Endothelial cell of umbilical vein (primary cell): ENCODE data around the gene CAMSAP3.

Experiments used
- EZH2 ChIP-seq: IDR thresholded peaks from 2 replicates; pipeline ENCODE4 v1.6.1; 2012; ENCODE audit warnings: borderline replicate concordance, low read depth, mild to moderate bottlenecking, moderate library complexity, low read length, inconsistent platforms; ENCODE audit not compliant: severe bottlenecking
- JUN ChIP-seq: IDR thresholded peaks from 2 replicates; pipeline ENCODE4 v1.6.1; 2011; ENCODE audit warnings: borderline replicate concordance, low read depth; ENCODE audit not compliant: insufficient read length, insufficient read depth
- POLR2A ChIP-seq: IDR thresholded peaks from 2 replicates; pipeline ENCODE4 v1.6.1; 2012; ENCODE audit warnings: low read depth, mild to moderate bottlenecking, control low read depth, low read length
- TF ChIP-seq, protein P1 (sequence below), 2 donors: IDR thresholded peaks; 1 replicate in 1 of 2; 2 replicates in 1 of 2; pipeline ENCODE4 v1.5.1; 2011; ENCODE audit warnings: low read length in 2 of 2, mild to moderate bottlenecking in 2 of 2, moderate library complexity in 2 of 2, control low read depth in 1 of 2, inconsistent platforms in 1 of 2, low read depth in 1 of 2; ENCODE audit not compliant: insufficient read depth in 1 of 2; ENCODE audit errors: extremely low read depth in 1 of 2
- TF ChIP-seq, protein P2 (sequence below): IDR thresholded peaks from 2 replicates; pipeline ENCODE4 v1.6.1; 2011; ENCODE audit not compliant: insufficient read depth, insufficient read length

- TF ChIP-seq, protein P1, sequence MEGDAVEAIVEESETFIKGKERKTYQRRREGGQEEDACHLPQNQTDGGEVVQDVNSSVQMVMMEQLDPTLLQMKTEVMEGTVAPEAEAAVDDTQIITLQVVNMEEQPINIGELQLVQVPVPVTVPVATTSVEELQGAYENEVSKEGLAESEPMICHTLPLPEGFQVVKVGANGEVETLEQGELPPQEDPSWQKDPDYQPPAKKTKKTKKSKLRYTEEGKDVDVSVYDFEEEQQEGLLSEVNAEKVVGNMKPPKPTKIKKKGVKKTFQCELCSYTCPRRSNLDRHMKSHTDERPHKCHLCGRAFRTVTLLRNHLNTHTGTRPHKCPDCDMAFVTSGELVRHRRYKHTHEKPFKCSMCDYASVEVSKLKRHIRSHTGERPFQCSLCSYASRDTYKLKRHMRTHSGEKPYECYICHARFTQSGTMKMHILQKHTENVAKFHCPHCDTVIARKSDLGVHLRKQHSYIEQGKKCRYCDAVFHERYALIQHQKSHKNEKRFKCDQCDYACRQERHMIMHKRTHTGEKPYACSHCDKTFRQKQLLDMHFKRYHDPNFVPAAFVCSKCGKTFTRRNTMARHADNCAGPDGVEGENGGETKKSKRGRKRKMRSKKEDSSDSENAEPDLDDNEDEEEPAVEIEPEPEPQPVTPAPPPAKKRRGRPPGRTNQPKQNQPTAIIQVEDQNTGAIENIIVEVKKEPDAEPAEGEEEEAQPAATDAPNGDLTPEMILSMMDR (IDR thresholded peaks at IDR 0.05; ENCODE audit: extremely low read depth in 1 of 2, insufficient read depth in 1 of 2, low read depth in 1 of 2, low read length in 2 of 2), result no peak
- TF ChIP-seq, protein P2, sequence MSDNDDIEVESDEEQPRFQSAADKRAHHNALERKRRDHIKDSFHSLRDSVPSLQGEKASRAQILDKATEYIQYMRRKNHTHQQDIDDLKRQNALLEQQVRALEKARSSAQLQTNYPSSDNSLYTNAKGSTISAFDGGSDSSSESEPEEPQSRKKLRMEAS, result peak; percentile 62
- TF ChIP-seq POLR2A (no peak), JUN (no peak), EZH2 (no peak)
These were observed 44.2 kb downstream of the CAMSAP3 start for GRCh38 chr19:7639863-7640348.
